HEK293T (cell line): ENCODE data around the gene SLC39A6.

ENCODE experiments used
- ARNT ChIP-seq: fragments of 450-650 bp; IDR thresholded peaks from 2 replicates; pipeline ENCODE4 v1.6.1; 2017; ENCODE audit warnings: mild to moderate bottlenecking
- CTBP1 ChIP-seq: fragments of 450-650 bp; IDR thresholded peaks from 2 replicates; pipeline ENCODE4 v1.6.1; 2016; ENCODE audit warnings: borderline replicate concordance
- FOXA1 ChIP-seq: fragments of 450-650 bp; IDR thresholded peaks from 2 replicates; pipeline ENCODE4 v1.6.1; 2016; ENCODE audit warnings: mild to moderate bottlenecking
- FOXM1 ChIP-seq: fragments of 450-650 bp; IDR thresholded peaks from 2 replicates; pipeline ENCODE4 v1.6.1; 2017; ENCODE audit warnings: mild to moderate bottlenecking, borderline replicate concordance
- HDGF ChIP-seq: fragments of 450-650 bp; IDR thresholded peaks from 2 replicates; pipeline ENCODE4 v1.6.1; 2017; ENCODE audit warnings: antibody characterized with exemption, borderline replicate concordance
- NFRKB ChIP-seq: fragments of 450-650 bp; IDR thresholded peaks from 2 replicates; pipeline ENCODE4 v1.6.1; 2016; ENCODE audit warnings: mild to moderate bottlenecking, moderate library complexity
- SP1 ChIP-seq: fragments of 450-650 bp; IDR thresholded peaks from 2 replicates; pipeline ENCODE4 v1.6.1; 2017
- SUZ12 ChIP-seq: fragments of 450-650 bp; IDR thresholded peaks from 2 replicates; pipeline ENCODE4 v1.6.1; 2016; ENCODE audit warnings: mild to moderate bottlenecking
- TARDBP ChIP-seq: fragments of 450-650 bp; IDR thresholded peaks from 2 replicates; pipeline ENCODE4 v1.6.1; 2016
- ZNF384 ChIP-seq: fragments of 450-650 bp; IDR thresholded peaks from 2 replicates; pipeline ENCODE4 v1.6.1; 2016
- TF ChIP-seq, protein P1 (sequence below): fragments of 450-650 bp; IDR thresholded peaks from 2 replicates; pipeline ENCODE4 v1.6.1; 2016

DNA sequence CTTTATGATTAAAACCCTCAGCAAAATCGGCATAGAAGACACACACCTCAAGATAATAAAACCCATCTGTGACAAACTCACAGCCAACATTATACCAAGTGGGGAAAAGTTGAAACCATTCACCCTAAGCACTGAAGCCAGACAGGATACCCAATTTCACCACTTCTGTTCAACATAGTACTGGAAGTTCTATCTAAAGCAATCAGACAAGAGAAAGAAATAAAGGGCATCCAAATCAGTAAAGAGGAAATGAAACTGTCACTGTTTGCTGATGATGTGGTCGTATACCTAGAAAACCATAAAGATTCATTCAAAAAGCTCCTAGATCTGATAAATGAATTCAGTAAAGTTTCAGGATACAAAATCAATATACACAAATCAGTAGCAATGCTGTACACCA lies 45.4 kb downstream of the SLC39A6 start:
- TF ChIP-seq SP1: no peak
- no peak for TF ChIP-seq ZNF384
- no peak for TF ChIP-seq FOXA1
- no peak for TF ChIP-seq NFRKB
- TF ChIP-seq, protein P1, sequence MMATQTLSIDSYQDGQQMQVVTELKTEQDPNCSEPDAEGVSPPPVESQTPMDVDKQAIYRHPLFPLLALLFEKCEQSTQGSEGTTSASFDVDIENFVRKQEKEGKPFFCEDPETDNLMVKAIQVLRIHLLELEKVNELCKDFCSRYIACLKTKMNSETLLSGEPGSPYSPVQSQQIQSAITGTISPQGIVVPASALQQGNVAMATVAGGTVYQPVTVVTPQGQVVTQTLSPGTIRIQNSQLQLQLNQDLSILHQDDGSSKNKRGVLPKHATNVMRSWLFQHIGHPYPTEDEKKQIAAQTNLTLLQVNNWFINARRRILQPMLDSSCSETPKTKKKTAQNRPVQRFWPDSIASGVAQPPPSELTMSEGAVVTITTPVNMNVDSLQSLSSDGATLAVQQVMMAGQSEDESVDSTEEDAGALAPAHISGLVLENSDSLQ: no peak
- TF ChIP-seq HDGF: no peak
- no peak for TF ChIP-seq TARDBP
- TF ChIP-seq SUZ12: no peak
- no peak for TF ChIP-seq ARNT
- TF ChIP-seq FOXM1: no peak
- TF ChIP-seq CTBP1: no peak
